ENCODE data around the gene GGACT.

- TF ChIP-seq, protein P1, sequence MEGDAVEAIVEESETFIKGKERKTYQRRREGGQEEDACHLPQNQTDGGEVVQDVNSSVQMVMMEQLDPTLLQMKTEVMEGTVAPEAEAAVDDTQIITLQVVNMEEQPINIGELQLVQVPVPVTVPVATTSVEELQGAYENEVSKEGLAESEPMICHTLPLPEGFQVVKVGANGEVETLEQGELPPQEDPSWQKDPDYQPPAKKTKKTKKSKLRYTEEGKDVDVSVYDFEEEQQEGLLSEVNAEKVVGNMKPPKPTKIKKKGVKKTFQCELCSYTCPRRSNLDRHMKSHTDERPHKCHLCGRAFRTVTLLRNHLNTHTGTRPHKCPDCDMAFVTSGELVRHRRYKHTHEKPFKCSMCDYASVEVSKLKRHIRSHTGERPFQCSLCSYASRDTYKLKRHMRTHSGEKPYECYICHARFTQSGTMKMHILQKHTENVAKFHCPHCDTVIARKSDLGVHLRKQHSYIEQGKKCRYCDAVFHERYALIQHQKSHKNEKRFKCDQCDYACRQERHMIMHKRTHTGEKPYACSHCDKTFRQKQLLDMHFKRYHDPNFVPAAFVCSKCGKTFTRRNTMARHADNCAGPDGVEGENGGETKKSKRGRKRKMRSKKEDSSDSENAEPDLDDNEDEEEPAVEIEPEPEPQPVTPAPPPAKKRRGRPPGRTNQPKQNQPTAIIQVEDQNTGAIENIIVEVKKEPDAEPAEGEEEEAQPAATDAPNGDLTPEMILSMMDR (IDR thresholded peaks at IDR 0.05) = no peak
- no peak for TF ChIP-seq ZFX (IDR thresholded peaks at IDR 0.05; ENCODE audit: borderline replicate concordance)
These were observed 16.5 kb upstream of the GGACT start for GRCh38 chr13:100604918-100605710.

Measured in 22Rv1 (cell line).